Fibroblast of the aortic adventitia (primary cell): ENCODE results near the gene TEFM. TPM values are rescaled to one million over a fixed set of nuclear protein-coding genes. Genes with fewer than 3 reads are reported as not detected.

Experiments used
- DNase-seq: peaks from one replicate; pipeline ENCODE4 v3.0.0-alpha.2; 2010; ENCODE audit warnings: low read depth
- H3K4me3 ChIP-seq: 2 replicates; pipeline ENCODE4 v1.5.1; 2011; ENCODE audit warnings: low read depth, mild to moderate bottlenecking, control low read depth, low read length, moderate library complexity
- total RNA-seq: library from RNA; depleted of rRNA; stranded (reverse); fragments of >200 nt; gene quantifications from 2 replicates; pipeline ENCODE4 v1.2.3, GENCODE V29; 2012; ENCODE audit warnings: low replicate concordance
- TF ChIP-seq, protein P1 (sequence below): IDR thresholded peaks from 2 replicates; pipeline ENCODE4 v1.5.1; 2011; ENCODE audit warnings: mild to moderate bottlenecking, low read length, control low read depth, inconsistent platforms; ENCODE audit not compliant: insufficient read depth

TEFM gene
- total RNA-seq, 1 donor, result 21.0 TPM

DNA sequence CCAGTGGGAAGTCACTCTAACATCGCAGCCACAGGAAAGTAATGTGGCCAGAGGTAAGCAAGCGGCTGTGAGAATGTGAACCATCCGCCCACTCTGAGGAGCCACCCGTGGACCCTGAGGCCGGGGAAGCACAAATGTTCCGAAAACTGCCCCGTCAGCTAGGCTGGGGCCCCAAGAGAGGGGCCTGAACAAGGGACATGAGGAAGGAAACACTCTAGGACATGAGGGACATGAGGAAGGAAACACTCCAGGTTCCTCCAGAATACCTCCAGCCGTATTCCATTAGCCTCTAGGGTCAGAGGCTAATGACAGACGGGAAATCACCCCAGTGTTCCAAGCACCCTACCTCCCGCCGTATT, 317 bp downstream of the TEFM start:
- TF ChIP-seq, protein P1, sequence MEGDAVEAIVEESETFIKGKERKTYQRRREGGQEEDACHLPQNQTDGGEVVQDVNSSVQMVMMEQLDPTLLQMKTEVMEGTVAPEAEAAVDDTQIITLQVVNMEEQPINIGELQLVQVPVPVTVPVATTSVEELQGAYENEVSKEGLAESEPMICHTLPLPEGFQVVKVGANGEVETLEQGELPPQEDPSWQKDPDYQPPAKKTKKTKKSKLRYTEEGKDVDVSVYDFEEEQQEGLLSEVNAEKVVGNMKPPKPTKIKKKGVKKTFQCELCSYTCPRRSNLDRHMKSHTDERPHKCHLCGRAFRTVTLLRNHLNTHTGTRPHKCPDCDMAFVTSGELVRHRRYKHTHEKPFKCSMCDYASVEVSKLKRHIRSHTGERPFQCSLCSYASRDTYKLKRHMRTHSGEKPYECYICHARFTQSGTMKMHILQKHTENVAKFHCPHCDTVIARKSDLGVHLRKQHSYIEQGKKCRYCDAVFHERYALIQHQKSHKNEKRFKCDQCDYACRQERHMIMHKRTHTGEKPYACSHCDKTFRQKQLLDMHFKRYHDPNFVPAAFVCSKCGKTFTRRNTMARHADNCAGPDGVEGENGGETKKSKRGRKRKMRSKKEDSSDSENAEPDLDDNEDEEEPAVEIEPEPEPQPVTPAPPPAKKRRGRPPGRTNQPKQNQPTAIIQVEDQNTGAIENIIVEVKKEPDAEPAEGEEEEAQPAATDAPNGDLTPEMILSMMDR, result no peak
- DNase-seq, result no peak
- peak overlapping the region; percentile 96 for H3K4me3 ChIP-seq

DNA sequence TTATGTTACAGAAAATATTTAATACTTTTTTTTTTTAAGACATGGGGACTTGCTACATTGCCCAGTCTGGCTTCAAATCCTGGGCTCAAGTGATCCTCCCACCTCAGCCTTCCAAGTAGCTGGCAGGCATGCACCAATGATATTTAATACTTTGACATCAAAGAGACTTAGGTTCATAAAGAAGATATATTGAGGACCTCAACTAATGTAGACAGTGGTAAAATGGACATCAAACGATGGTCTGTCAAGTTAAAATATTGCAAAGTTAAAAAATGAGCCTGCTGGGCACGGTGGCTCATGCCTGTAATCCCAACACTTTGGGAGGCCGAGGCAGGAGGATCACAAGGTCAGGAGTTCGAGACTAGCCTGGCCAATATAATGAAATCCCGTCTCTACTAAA, 8.7 kb downstream of the TEFM start:
- DNase-seq, result no peak
- H3K4me3 ChIP-seq, result no peak overlapping the region
- TF ChIP-seq, protein P1, result no peak

DNA sequence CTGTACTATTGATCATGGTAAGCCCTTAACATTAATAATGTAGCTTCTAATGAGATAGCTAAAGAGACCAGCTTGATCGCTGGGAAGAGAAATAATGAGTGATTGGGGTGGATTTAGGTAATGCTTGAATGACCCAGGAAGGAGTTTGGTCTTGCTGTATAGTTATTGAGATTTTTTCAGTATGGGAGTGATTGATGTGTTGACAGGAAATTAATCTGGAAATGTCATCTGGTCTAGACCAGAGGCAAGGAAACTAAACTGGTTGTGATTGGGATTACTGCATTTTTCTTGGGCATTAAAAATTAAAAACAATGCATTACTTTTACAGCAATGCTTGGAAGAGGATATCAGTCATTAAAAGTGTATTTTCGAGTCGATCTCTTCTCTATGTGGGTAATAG, 11.8 kb downstream of the TEFM start:
- no peak for DNase-seq
- TF ChIP-seq, protein P1, result no peak
- H3K4me3 ChIP-seq, result no peak overlapping the region

DNA sequence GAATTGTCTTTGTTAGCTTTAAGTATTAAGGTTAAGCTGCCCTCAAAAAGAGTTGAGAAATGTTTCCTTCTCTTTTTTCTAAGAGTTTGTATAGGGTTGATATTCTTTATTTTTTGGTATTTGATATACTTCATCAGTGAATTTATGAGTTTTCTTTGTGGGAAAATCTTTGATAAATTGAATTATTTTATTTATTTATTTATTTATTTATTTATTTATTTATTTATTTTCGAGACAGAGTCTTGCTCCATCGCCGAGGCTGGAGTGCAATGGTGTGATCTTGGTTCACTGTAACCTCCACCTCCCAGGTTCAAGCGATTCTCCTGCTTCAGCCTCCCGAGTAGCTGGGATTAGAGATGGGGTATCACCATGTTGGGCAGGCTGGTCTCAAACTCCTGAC, 19.9 kb downstream of the TEFM start:
- no peak overlapping the region for H3K4me3 ChIP-seq
- no peak for DNase-seq
- TF ChIP-seq, protein P1, result no peak

DNA sequence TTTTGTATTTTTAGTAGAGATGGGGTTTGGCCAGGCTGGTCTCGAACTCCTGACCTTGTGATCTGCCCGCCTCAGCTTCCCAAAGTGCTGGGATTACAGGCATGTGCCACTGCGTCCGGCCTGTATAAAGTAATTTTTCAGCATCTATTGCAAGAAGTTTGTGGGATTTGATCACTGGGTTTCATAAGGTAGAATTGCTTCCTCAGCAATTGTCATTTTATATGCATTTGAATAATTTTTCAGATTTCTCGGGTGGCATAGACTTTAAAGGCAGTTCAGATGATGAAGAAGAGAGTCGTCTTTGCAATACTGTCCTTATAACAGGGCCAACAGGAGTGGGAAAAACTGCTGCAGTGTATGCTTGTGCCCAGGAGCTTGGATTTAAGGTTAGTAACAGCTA, 37.0 kb downstream of the TEFM start:
- TF ChIP-seq, protein P1, result no peak
- H3K4me3 ChIP-seq, result no peak overlapping the region
- no peak for DNase-seq

DNA sequence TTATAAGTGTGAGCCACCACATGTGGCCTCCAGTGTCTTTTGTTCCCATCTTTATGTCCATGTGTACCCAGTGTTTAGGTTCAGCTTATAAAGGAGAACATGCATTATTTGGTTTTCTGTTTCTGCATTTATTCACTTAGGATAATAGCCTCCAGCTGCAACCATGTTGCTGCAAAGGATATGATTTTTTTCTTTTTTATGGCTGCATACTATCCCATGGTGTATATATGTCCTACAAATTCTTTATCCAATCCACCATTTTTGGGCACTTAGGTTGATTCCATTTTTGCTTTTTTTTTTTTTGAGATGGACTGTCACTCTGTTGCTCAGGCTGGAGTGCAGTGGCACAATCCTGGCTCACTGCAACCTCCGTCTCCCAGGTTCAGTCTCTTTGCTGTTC, 41.4 kb downstream of the TEFM start:
- TF ChIP-seq, protein P1, result no peak
- DNase-seq, result no peak
- H3K4me3 ChIP-seq, result no peak overlapping the region

DNA sequence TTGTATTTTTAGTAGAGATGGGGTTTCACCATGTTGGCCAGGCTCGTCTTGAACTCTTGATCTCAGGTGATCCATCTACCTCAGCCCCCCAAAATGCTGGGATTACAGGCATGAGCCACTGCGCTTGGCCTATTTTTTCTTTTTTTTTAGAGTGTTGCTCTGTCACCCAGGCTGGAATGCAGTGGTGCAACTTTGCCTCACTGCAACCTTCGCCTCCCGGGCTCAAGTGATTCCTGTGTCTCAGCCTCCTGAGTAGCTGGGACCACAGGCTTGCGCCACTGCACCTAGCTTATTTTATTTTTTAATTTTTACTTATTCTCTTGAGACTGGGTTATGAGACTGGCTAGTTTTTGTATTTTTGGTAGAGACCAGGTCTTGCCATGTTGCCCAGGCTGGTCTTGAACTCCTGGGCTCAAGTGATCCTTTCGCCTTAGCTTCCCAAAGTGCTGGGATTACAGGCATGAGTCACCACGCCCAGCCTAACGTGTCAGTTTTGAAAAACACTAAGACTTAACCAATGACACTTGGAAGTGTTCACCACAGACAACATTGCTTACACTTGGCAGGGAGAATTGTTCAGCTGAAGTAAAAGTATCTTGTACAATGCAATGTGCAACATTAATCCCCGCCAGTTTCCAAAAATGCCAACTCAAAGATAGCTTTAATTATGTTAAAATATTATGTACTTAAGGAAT, 47.3 kb downstream of the TEFM start:
- peak; percentile 1 for DNase-seq
- H3K4me3 ChIP-seq, result no peak overlapping the region
- TF ChIP-seq, protein P1, result no peak
